ENCODE results near the gene KLHL15.

DNA sequence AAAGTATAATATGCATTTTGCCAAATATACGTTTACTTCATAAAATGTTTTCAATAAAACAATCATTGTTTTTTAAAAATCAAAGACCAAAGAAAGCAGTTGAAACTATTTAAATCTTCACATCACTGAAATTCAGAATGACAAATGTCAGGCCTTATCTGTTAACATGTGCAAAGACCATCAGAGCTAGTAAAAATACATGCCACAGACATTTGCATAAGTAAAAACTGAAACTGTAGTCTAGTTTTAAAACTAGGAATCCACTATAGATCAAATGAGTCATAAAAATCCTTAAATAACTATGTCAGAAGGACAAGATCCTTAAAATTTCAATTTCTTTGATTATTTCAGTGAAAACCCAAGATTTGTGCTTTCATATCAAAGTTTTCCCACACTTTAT lies 24.8 kb downstream of the KLHL15 start:
- no peak for TF ChIP-seq POLR2A (IDR thresholded peaks at IDR 0.05)
- TF ChIP-seq, protein P1, sequence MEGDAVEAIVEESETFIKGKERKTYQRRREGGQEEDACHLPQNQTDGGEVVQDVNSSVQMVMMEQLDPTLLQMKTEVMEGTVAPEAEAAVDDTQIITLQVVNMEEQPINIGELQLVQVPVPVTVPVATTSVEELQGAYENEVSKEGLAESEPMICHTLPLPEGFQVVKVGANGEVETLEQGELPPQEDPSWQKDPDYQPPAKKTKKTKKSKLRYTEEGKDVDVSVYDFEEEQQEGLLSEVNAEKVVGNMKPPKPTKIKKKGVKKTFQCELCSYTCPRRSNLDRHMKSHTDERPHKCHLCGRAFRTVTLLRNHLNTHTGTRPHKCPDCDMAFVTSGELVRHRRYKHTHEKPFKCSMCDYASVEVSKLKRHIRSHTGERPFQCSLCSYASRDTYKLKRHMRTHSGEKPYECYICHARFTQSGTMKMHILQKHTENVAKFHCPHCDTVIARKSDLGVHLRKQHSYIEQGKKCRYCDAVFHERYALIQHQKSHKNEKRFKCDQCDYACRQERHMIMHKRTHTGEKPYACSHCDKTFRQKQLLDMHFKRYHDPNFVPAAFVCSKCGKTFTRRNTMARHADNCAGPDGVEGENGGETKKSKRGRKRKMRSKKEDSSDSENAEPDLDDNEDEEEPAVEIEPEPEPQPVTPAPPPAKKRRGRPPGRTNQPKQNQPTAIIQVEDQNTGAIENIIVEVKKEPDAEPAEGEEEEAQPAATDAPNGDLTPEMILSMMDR (IDR thresholded peaks at IDR 0.05) = no peak

Measured in Peyer's patch (tissue), 4 donors.